ENCODE measurements around the gene MAP6. TPM values are rescaled to one million over a fixed set of nuclear protein-coding genes. Genes with fewer than 3 reads are reported as not detected.

The MAP6 gene
- polyA plus RNA-seq, 1 donor (not counting 4 experiments of a cell fraction or from before 2014, with no cell fraction given): 1.7 TPM

- peaks cover 25% of the 10 kb centered on the region for H4K20me1 ChIP-seq (ENCODE audit: control insufficient read depth, extremely low read depth, insufficient read depth, low read length)
- TF ChIP-seq CTCF (optimal IDR thresholded peaks at IDR 0.05 in 1 of 3, IDR thresholded peaks at IDR 0.05 in 1 of 3, conservative IDR thresholded peaks at IDR 0.05 in 1 of 3; ENCODE audit: extremely low read depth in 1 of 3, insufficient read depth in 2 of 3, low read length in 3 of 3): no peak
- no peak for TF ChIP-seq EZH2 (IDR thresholded peaks at IDR 0.05; ENCODE audit: low read length)
- no peak overlapping the region for H2AFZ ChIP-seq (ENCODE audit: control insufficient read depth, low read length)
- no peak for DNase-seq (ENCODE audit: low read depth, low spot score)
- H3K9ac ChIP-seq (ENCODE audit: control insufficient read depth, extremely low read depth, insufficient read depth, low read length): no peak overlapping the region
- no peaks in the 10 kb centered on the region for H3K27me3 ChIP-seq (ENCODE audit: control insufficient read depth, extremely low read depth, insufficient read depth, low read length)
- H3K79me2 ChIP-seq (ENCODE audit: control insufficient read depth, insufficient read depth, low read length): peaks cover 68% of the 10 kb centered on the region
- dilution Hi-C loops (cut with MboI; ENCODE audit: extremely low pct_ligation_motif_present, low sequenced_read_pairs): no loop called here
- FAIRE-seq: no peak
- no peak overlapping the region for H3K4me3 ChIP-seq (ENCODE audit: control insufficient read depth in 2 of 3, extremely low read depth in 1 of 3, insufficient read depth in 2 of 3, low read depth in 1 of 3, low read length in 3 of 3)
- H3K27ac ChIP-seq (ENCODE audit: control insufficient read depth, insufficient read depth, low read length): no peak overlapping the region
- peaks cover 33% of the 10 kb centered on the region for H3K4me1 ChIP-seq (ENCODE audit: control insufficient read depth, extremely low read depth, insufficient read depth, low read length)
- peaks cover 4% of the 10 kb centered on the region for H3K9me1 ChIP-seq (ENCODE audit: control insufficient read depth, extremely low read depth, insufficient read depth, low read length)
- peaks cover 38 to 52% of the 10 kb centered on the region in 2 experiments for H3K36me3 ChIP-seq (ENCODE audit: control insufficient read depth in 2 of 2, extremely low read depth in 1 of 2, insufficient read depth in 2 of 2, low read length in 2 of 2)
- H3K4me2 ChIP-seq (ENCODE audit: control insufficient read depth, extremely low read depth, insufficient read depth, low read depth, low read length): peak overlapping the region; percentile 95
- no peaks in the 10 kb centered on the region for H3K9me3 ChIP-seq (ENCODE audit: control insufficient read depth, low read depth, low read length)
Observed at GRCh38 chr11:75565916-75566762, 102.7 kb downstream of the MAP6 start.

- peaks cover 32 to 44% of the 10 kb centered on the region in 2 experiments for H3K36me3 ChIP-seq (ENCODE audit: control insufficient read depth in 2 of 2, extremely low read depth in 1 of 2, insufficient read depth in 2 of 2, low read length in 2 of 2)
- peaks cover 68% of the 10 kb centered on the region for H3K79me2 ChIP-seq (ENCODE audit: control insufficient read depth, insufficient read depth, low read length)
- peaks cover 33% of the 10 kb centered on the region for H3K4me1 ChIP-seq (ENCODE audit: control insufficient read depth, extremely low read depth, insufficient read depth, low read length)
- TF ChIP-seq EZH2 (IDR thresholded peaks at IDR 0.05; ENCODE audit: low read length) (no peak), CTCF (optimal IDR thresholded peaks at IDR 0.05 in 1 of 3, IDR thresholded peaks at IDR 0.05 in 1 of 3, conservative IDR thresholded peaks at IDR 0.05 in 1 of 3; ENCODE audit: extremely low read depth in 1 of 3, insufficient read depth in 2 of 3, low read length in 3 of 3) (no peak)
- no peak for DNase-seq (ENCODE audit: low read depth, low spot score)
- H4K20me1 ChIP-seq (ENCODE audit: control insufficient read depth, extremely low read depth, insufficient read depth, low read length): peaks cover 25% of the 10 kb centered on the region
- H2AFZ ChIP-seq (ENCODE audit: control insufficient read depth, low read length): no peak overlapping the region
- no peak overlapping the region for H3K9ac ChIP-seq (ENCODE audit: control insufficient read depth, extremely low read depth, insufficient read depth, low read length)
- H3K4me3 ChIP-seq (ENCODE audit: control insufficient read depth in 2 of 3, extremely low read depth in 1 of 3, insufficient read depth in 2 of 3, low read depth in 1 of 3, low read length in 3 of 3): peak overlapping the region in 1 of 3 experiments; percentile 12
- no peaks in the 10 kb centered on the region for H3K27me3 ChIP-seq (ENCODE audit: control insufficient read depth, extremely low read depth, insufficient read depth, low read length)
- H3K9me1 ChIP-seq (ENCODE audit: control insufficient read depth, extremely low read depth, insufficient read depth, low read length): peaks cover 4% of the 10 kb centered on the region
- dilution Hi-C loops (cut with MboI; ENCODE audit: extremely low pct_ligation_motif_present, low sequenced_read_pairs): no loop called here
- no peaks in the 10 kb centered on the region for H3K9me3 ChIP-seq (ENCODE audit: control insufficient read depth, low read depth, low read length)
- H3K4me2 ChIP-seq (ENCODE audit: control insufficient read depth, extremely low read depth, insufficient read depth, low read depth, low read length): peak overlapping the region; percentile 95
- H3K27ac ChIP-seq (ENCODE audit: control insufficient read depth, insufficient read depth, low read length): peak overlapping the region; percentile 49
- FAIRE-seq: no peak
Observed at GRCh38 chr11:75565221-75565814, 103.5 kb downstream of the MAP6 start.

All from keratinocyte (primary cell).